IMR-90 (cell line): ENCODE data around the gene ARSJ. TPM values are rescaled to one million over a fixed set of nuclear protein-coding genes. Genes with fewer than 3 reads are reported as not detected.
A peak's percentile ranks its signal among the peaks of the same experiment; 100 is the strongest.

ENCODE experiments used
- ATAC-seq: fragments of 200-7000 bp; cut with Tn5 transposase; 2 replicates; pipeline ENCODE4 v1.9.1; 2020; ENCODE audit warnings: low read depth, mild to moderate bottlenecking, moderate library complexity
- BruUV-seq: library from RNA; stranded (reverse); fragments of 400-500 nt; replicated peaks from 2 replicates; lab custom pipeline; 2021; lab: Mats Ljungman, UMichigan
- CTCF ChIA-PET: fragments of 300-600 bp; formaldehyde crosslinking; extraction: SDS; loops from one replicate; lab custom pipeline; 2021; ENCODE audit warnings: antibody characterized with exemption; lab: Yijun Ruan, JAX
- POLR2A ChIA-PET: fragments of 300-600 bp; sonication (Branson Sonifier 250); formaldehyde crosslinking; loops from one replicate; lab custom pipeline; 2022; ENCODE audit warnings: antibody characterized with exemption; ENCODE audit not compliant: unreplicated experiment; lab: Charles Lee
- DNase-seq: peaks from one replicate; pipeline ENCODE4 v3.0.0; 2013
- H2AFZ ChIP-seq: replicated peaks from 2 replicates; pipeline ENCODE3; 2013; ENCODE audit warnings: low read length, mild to moderate bottlenecking; ENCODE audit not compliant: poor library complexity
- H2AK5ac ChIP-seq: 2 replicates; pipeline ENCODE4 v1.6.1; 2013; ENCODE audit warnings: low read depth, low read length, inconsistent platforms
- H2AK9ac ChIP-seq: replicated peaks from 2 replicates; pipeline ENCODE3; 2013; ENCODE audit warnings: mild to moderate bottlenecking, low read depth, low read length, moderate library complexity; ENCODE audit not compliant: poor library complexity
- H2BK120ac ChIP-seq: 2 replicates; pipeline ENCODE4 v1.6.1; 2013; ENCODE audit warnings: low read depth, low read length, inconsistent platforms
- H2BK15ac ChIP-seq: 3 replicates; pipeline ENCODE4 v1.6.1; 2013; ENCODE audit warnings: low read depth, low read length, inconsistent platforms
- H2BK20ac ChIP-seq: 2 replicates; pipeline ENCODE4 v1.6.1; 2013; ENCODE audit warnings: low read depth, mild to moderate bottlenecking, inconsistent platforms, low read length, moderate library complexity
- H2BK5ac ChIP-seq: 2 replicates; pipeline ENCODE4 v1.6.1; 2013; ENCODE audit warnings: mild to moderate bottlenecking, low read depth, low read length, inconsistent platforms; ENCODE audit not compliant: poor library complexity, severe bottlenecking
- H3K14ac ChIP-seq: replicated peaks from 2 replicates; pipeline ENCODE4 v1.6.1; 2013; ENCODE audit warnings: low read depth, low read length, inconsistent platforms
- H3K18ac ChIP-seq: 2 replicates; pipeline ENCODE4 v1.6.1; 2013; ENCODE audit warnings: low read depth, low read length, control low read depth
- H3K23ac ChIP-seq: 2 replicates; pipeline ENCODE4 v1.6.1; 2013; ENCODE audit warnings: low read depth, low read length, inconsistent platforms
- H3K27ac ChIP-seq: 2 replicates; pipeline ENCODE4 v1.5.1; 2013; ENCODE audit warnings: mild to moderate bottlenecking, control low read depth, low read length; ENCODE audit not compliant: insufficient read depth
- H3K27me3 ChIP-seq: 2 replicates; pipeline ENCODE4 v1.6.1; 2013; ENCODE audit warnings: low read length; ENCODE audit not compliant: control insufficient read depth, insufficient read depth
- H3K36me3 ChIP-seq: 2 replicates; pipeline ENCODE4 v1.6.1; 2013; ENCODE audit warnings: low read length, mixed read lengths; ENCODE audit not compliant: control insufficient read depth, insufficient read depth
- H3K4ac ChIP-seq: 2 replicates; pipeline ENCODE4 v1.6.1; 2013; ENCODE audit warnings: low read depth, low read length, inconsistent platforms
- H3K4me1 ChIP-seq: 2 replicates; pipeline ENCODE4 v1.6.1; 2013; ENCODE audit warnings: low read length, mixed read lengths; ENCODE audit not compliant: control insufficient read depth, insufficient read depth
- H3K4me2 ChIP-seq: 2 replicates; pipeline ENCODE4 v1.6.1; 2013; ENCODE audit warnings: low read depth, mild to moderate bottlenecking, control low read depth, low read length, moderate library complexity
- H3K4me3 ChIP-seq: 2 replicates; pipeline ENCODE4 v1.5.1; 2013; ENCODE audit warnings: low read depth, mild to moderate bottlenecking, control low read depth, low read length, moderate library complexity; ENCODE audit not compliant: insufficient read depth
- H3K56ac ChIP-seq: 2 replicates; pipeline ENCODE4 v1.6.1; 2013; ENCODE audit warnings: low read length, inconsistent platforms; ENCODE audit not compliant: insufficient read depth; ENCODE audit errors: extremely low read depth
- H3K79me1 ChIP-seq, 2 experiments: 2 replicates each; pipeline ENCODE4 v1.6.1; 2013; ENCODE audit warnings: low read length in 2 of 2, inconsistent platforms in 1 of 2, low read depth in 1 of 2
- H3K9ac ChIP-seq: 2 replicates; pipeline ENCODE4 v1.6.1; 2013; ENCODE audit warnings: low read depth, low read length, control low read depth
- H3K9me1 ChIP-seq: 2 replicates; pipeline ENCODE4 v1.6.1; 2013; ENCODE audit warnings: low read length, inconsistent platforms; ENCODE audit not compliant: insufficient read depth
- H3K9me3 ChIP-seq: 2 replicates; pipeline ENCODE4 v1.6.1; 2013; ENCODE audit warnings: low read length; ENCODE audit not compliant: control insufficient read depth, insufficient read depth
- H4K20me1 ChIP-seq: 2 replicates; pipeline ENCODE4 v1.6.1; 2013; ENCODE audit warnings: low read length, inconsistent platforms; ENCODE audit not compliant: insufficient read depth
- H4K5ac ChIP-seq: 2 replicates; pipeline ENCODE4 v1.6.1; 2013; ENCODE audit warnings: mild to moderate bottlenecking, low read depth, low read length, control low read depth
- H4K8ac ChIP-seq, 2 experiments: 2 replicates each; pipeline ENCODE4 v1.6.1; 2013; ENCODE audit warnings: low read depth in 2 of 2, low read length in 2 of 2, control low read depth in 1 of 2, inconsistent platforms in 1 of 2
- H4K91ac ChIP-seq: 2 replicates; pipeline ENCODE4 v1.6.1; 2013; ENCODE audit warnings: low read depth, low read length, inconsistent platforms; ENCODE audit not compliant: insufficient read depth
- CHD1 ChIP-seq: IDR thresholded peaks from 2 replicates; pipeline ENCODE4 v1.6.1; 2012; ENCODE audit warnings: low read depth, low read length, improper control_type of control experiment
- FOS ChIP-seq: fragments of 150-350 bp; IDR thresholded peaks from 2 replicates; pipeline ENCODE4 v1.6.1; 2016; ENCODE audit warnings: low read depth, low read length
- MAZ ChIP-seq: IDR thresholded peaks from 2 replicates; pipeline ENCODE4 v1.6.1; 2012; ENCODE audit warnings: low read depth, mild to moderate bottlenecking, low read length, improper control_type of control experiment, moderate library complexity, borderline replicate concordance
- MXI1 ChIP-seq: IDR thresholded peaks from 2 replicates; pipeline ENCODE4 v1.6.1; 2012; ENCODE audit warnings: low read depth, mild to moderate bottlenecking, low read length, moderate library complexity, borderline replicate concordance
- NFE2L2 ChIP-seq: fragments of 150-350 bp; IDR thresholded peaks from 2 replicates; pipeline ENCODE4 v1.6.1; 2016; ENCODE audit warnings: low read depth, mild to moderate bottlenecking, low read length
- WGBS, 2 experiments: methylation state at CpG; one replicate each; pipeline versions ENCODE4 v1.1.5 to v1.1.7; 2013; ENCODE audit warnings: missing lambda C conversion rate in 2 of 2; ENCODE audit not compliant: insufficient read length in 1 of 2; ENCODE audit errors: extremely low coverage in 2 of 2; 5-methylcytosine and 5-hydroxymethylcytosine counted together
- dilution Hi-C: fragments of 300-500 bp; cut with HindIII; formaldehyde crosslinking; loops from one replicate; pipeline ENCODE4 v1.14.3; 2018; ENCODE audit warnings: low sequenced_read_pairs; ENCODE audit not compliant: unreplicated experiment
- in situ Hi-C: fragments of 300-500 bp; cut with MboI; formaldehyde crosslinking; loops from 3 replicates; pipeline ENCODE4 v1.14.3; 2019; ENCODE audit warnings: low sequenced_read_pairs, inconsistent platforms, mixed read lengths
- intact Hi-C: fragments of 100-400 bp; cut with micrococcal nuclease; formaldehyde crosslinking; loops from 2 replicates; pipeline ENCODE4 v1.10.0; 2022
- polyA plus RNA-seq, 3 experiments: library from polyadenylated mRNA; depleted of rRNA; stranded (reverse); fragments of >200 nt; gene quantifications; 2 replicates each; pipeline ENCODE4 v1.2.3, GENCODE V29; 2012; ENCODE audit warnings: low replicate concordance in 1 of 3
- total RNA-seq: library from RNA; depleted of rRNA; stranded (reverse); fragments of >200 nt; gene quantifications from 2 replicates; pipeline ENCODE4 v1.2.3, GENCODE V29; 2012

ARSJ gene
- total and polyA plus RNA-seq, 2 of the 4 experiments (the other 2 are of a cell fraction) = 47.7 to 143 TPM

- no peaks in the 10 kb centered on the region for H3K36me3 ChIP-seq
- dilution Hi-C loops = no loop called here
- H2BK5ac ChIP-seq = no peak overlapping the region
- H2BK20ac ChIP-seq = peak overlapping the region; percentile 39; the same call in 1 of the 2 replicates
- ChIA-PET CTCF (no interaction called here), POLR2A (no interaction called here)
- H3K4ac ChIP-seq = peak overlapping the region; percentile 38; the same call in 1 of the 2 replicates
- H2AFZ ChIP-seq = peak overlapping the region; percentile 26
- BruUV-seq = no TSS peak
- H3K18ac ChIP-seq = 0 out of 2 replicates have a peak overlapping the region, but pooled peaks have one; percentile 24
- ATAC-seq (peak; percentile 35; the same call in 1 of the 2 replicates), DNase-seq (peak; percentile 64)
- H3K56ac ChIP-seq = no peak overlapping the region
- H3K4me2 ChIP-seq = no peak overlapping the region
- intact Hi-C loops = no loop called here
- H3K4me3 ChIP-seq = no peak overlapping the region
- H2BK15ac ChIP-seq = no peak overlapping the region
- H4K91ac ChIP-seq = no peak overlapping the region
- WGBS, 2 experiments = no CpG with 5 or more reads among the region's 4 CpGs
- no peak overlapping the region for H4K8ac ChIP-seq
- no peak overlapping the region for H2BK120ac ChIP-seq
- H3K27me3 ChIP-seq = no peaks in the 10 kb centered on the region
- in situ Hi-C loops = no loop called here
- H3K79me1 ChIP-seq = no peaks in the 10 kb centered on the region
- H3K4me1 ChIP-seq = peaks cover 4% of the 10 kb centered on the region; the same call in 1 of the 2 replicates
- no peak overlapping the region for H2AK9ac ChIP-seq
- H3K23ac ChIP-seq = no peak overlapping the region
- H4K5ac ChIP-seq = no peak overlapping the region
- no peak overlapping the region for H3K9ac ChIP-seq
- peak overlapping the region; percentile 2; the same call in 1 of the 2 replicates for H3K14ac ChIP-seq
- peak overlapping the region; percentile 9; the same call in 1 of the 2 replicates for H3K27ac ChIP-seq
- no peaks in the 10 kb centered on the region for H3K9me3 ChIP-seq
- no peaks in the 10 kb centered on the region for H4K20me1 ChIP-seq
- peaks cover 5% of the 10 kb centered on the region; the same call in 1 of the 2 replicates for H3K9me1 ChIP-seq
- TF ChIP-seq FOS (0 out of 2 replicates have a peak, but pooled peaks have one; percentile 16), NFE2L2 (no peak), CHD1 (no peak), MAZ (no peak), MXI1 (no peak)
- H2AK5ac ChIP-seq = peak overlapping the region; percentile 21; the same call in 1 of the 2 replicates
These were observed 17.2 kb upstream of the ARSJ start for GRCh38 chr4:113996599-113997177.
